ENCODE results near the gene C2CD2.
A peak's percentile ranks its signal among the peaks of the same experiment; 100 is the strongest.

DNA sequence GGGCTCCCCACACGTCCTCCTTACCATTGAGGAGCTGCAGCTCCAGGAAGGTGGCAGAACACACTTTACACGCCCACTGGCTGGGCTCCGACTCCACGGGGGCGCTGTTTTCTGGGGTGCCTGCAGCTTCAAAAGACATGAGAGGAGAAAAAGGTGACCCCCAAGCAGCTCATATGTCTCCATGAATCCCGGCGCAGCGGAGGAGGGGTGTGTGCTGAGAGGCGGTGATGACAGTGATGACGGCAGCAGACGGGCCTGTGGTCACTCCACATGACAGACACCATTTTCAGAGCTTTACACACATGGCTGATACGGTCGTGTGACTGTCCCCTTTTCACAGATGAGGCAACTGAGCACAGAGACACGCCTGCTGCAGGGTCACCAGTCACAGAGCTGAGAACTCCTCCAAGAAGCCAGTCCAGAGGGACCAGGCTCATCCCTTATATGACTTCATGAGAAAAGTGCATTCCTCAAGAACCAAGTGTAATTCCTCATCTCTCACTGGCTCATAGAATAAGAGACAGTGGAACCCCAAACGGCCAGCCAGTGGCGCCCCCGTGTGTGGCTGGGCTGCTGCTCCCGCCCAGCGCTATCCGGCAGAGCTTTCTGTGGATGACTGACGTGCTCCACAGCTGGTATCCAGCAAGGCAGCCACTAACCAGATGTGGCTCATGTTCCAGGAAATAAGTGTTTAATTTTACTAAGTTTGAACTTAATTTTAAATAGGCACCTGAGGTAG is 106.6 kb downstream of the C2CD2 start:
- TF ChIP-seq BHLHE40 (IDR thresholded peaks at IDR 0.05; ENCODE audit: low read depth, low read length) (no peak), SMC3 (IDR thresholded peaks at IDR 0.05; ENCODE audit: low read depth, low read length) (no peak), MAFK (IDR thresholded peaks at IDR 0.05; ENCODE audit: low read depth, low read length) (no peak)
- TF ChIP-seq, protein P1, sequence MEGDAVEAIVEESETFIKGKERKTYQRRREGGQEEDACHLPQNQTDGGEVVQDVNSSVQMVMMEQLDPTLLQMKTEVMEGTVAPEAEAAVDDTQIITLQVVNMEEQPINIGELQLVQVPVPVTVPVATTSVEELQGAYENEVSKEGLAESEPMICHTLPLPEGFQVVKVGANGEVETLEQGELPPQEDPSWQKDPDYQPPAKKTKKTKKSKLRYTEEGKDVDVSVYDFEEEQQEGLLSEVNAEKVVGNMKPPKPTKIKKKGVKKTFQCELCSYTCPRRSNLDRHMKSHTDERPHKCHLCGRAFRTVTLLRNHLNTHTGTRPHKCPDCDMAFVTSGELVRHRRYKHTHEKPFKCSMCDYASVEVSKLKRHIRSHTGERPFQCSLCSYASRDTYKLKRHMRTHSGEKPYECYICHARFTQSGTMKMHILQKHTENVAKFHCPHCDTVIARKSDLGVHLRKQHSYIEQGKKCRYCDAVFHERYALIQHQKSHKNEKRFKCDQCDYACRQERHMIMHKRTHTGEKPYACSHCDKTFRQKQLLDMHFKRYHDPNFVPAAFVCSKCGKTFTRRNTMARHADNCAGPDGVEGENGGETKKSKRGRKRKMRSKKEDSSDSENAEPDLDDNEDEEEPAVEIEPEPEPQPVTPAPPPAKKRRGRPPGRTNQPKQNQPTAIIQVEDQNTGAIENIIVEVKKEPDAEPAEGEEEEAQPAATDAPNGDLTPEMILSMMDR (conservative IDR thresholded peaks at IDR 0.05; ENCODE audit: low read depth, low read length): peak; percentile 20; the same call in 1 of the 2 replicates
